AG08396 (cell line): ENCODE results near the gene TRANK1.
"Not testable (repeated sequence)": the region's sequence is repeated elsewhere in the genome, so short reads cannot be mapped to it uniquely, and the experiment has no call there.

Experiments used
- DNase-seq: peaks from one replicate; pipeline ENCODE4 v3.0.0; 2012; ENCODE audit warnings: low spot score, mixed read lengths

TRANK1 gene

GRCh38 chr3:36944641-36945270, at the start of gene TRANK1:
Gene TRANK1 (minus strand): TSS chr3:36945054. CDS start chr3:36944809, 245 bp downstream.
- DNase-seq = peak; percentile 71

- peak; percentile 93 for DNase-seq
These were observed 48.8 kb upstream of the TRANK1 start, which contains the start of gene MLH1 for GRCh38 chr3:36993326-36994283. Gene MLH1 (plus strand): TSS chr3:36993518. CDS start chr3:36993548, 30 bp downstream.

GRCh38 chr3:36992806-36993325, 48.0 kb upstream of the TRANK1 start, which contains the start of gene EPM2AIP1:
Gene EPM2AIP1 (minus strand): TSS chr3:36993131. CDS start chr3:36993077, 54 bp downstream.
- DNase-seq = peak; percentile 98

GRCh38 chr3:36991923-36992805, 47.3 kb upstream of the TRANK1 start:
- peak; percentile 36 for DNase-seq

- no peak for DNase-seq
These were observed 46.3 kb upstream of the TRANK1 start for GRCh38 chr3:36991147-36991546.

GRCh38 chr3:36989568-36989967, 44.7 kb upstream of the TRANK1 start:
- no peak for DNase-seq

- no peak for DNase-seq
These were observed 44.2 kb upstream of the TRANK1 start for GRCh38 chr3:36989005-36989404.

GRCh38 chr3:36988356-36988755, 43.5 kb upstream of the TRANK1 start:
- no peak for DNase-seq

- no peak for DNase-seq
These were observed 36.2 kb upstream of the TRANK1 start for GRCh38 chr3:36981006-36981405.

- DNase-seq = no peak
These were observed 28.3 kb upstream of the TRANK1 start for GRCh38 chr3:36973139-36973538.

- DNase-seq = no peak
These were observed 27.3 kb upstream of the TRANK1 start for GRCh38 chr3:36972163-36972562.

GRCh38 chr3:36969540-36970432, 24.9 kb upstream of the TRANK1 start:
- DNase-seq = peak; percentile 79

GRCh38 chr3:36969085-36969484, 24.2 kb upstream of the TRANK1 start:
- no peak for DNase-seq

- no peak for DNase-seq
These were observed 20.6 kb upstream of the TRANK1 start for GRCh38 chr3:36965440-36965839.

- no peak for DNase-seq
These were observed 20.0 kb upstream of the TRANK1 start for GRCh38 chr3:36964817-36965216.

GRCh38 chr3:36964331-36964730, 19.5 kb upstream of the TRANK1 start:
- no peak for DNase-seq

GRCh38 chr3:36963008-36963407, 18.2 kb upstream of the TRANK1 start:
- not testable (repeated sequence) for DNase-seq

GRCh38 chr3:36960502-36960901, 15.6 kb upstream of the TRANK1 start:
- no peak for DNase-seq

- DNase-seq = no peak
These were observed 15.0 kb upstream of the TRANK1 start for GRCh38 chr3:36959821-36960220.

GRCh38 chr3:36957862-36958686, 13.2 kb upstream of the TRANK1 start:
- peak; percentile 43 for DNase-seq
